Measurements from ENCODE around the gene SNRPE.

DNA sequence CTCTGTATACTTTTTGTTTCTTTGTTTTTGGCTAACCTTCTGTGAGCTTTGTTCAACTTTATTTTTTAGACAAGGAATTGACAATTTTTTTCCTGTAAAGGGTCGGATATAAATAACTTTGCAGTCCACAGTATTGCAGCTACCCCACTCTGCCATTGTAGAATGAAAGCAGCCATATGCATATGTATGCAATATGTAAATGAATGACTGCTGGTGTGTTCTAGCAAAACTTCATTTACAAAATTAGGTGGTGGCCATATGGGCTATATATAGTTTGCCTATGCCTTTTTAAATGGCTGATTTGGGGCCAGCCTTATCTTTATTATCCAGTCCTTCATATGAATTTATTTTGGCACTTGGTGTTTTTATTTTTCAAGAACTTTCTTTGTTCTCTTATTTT is 18.0 kb upstream of the SNRPE start:
- TF ChIP-seq CEBPB (IDR thresholded peaks at IDR 0.05; ENCODE audit: low read depth) (no peak), EZH2 (IDR thresholded peaks at IDR 0.05) (no peak), POLR2A (IDR thresholded peaks at IDR 0.05; ENCODE audit: borderline replicate concordance, extremely low read depth, insufficient read depth, insufficient read length) (no peak), SP1 (IDR thresholded peaks at IDR 0.05; ENCODE audit: low read depth) (no peak), ZFX (IDR thresholded peaks at IDR 0.05) (no peak), EGR1 (IDR thresholded peaks at IDR 0.05; ENCODE audit: low read depth) (no peak), EZH2phosphoT487 (IDR thresholded peaks at IDR 0.05; ENCODE audit: borderline replicate concordance) (no peak), YY1 (IDR thresholded peaks at IDR 0.05; ENCODE audit: extremely low read depth, insufficient replicate concordance, low read depth, low read length) (no peak), TCF7L2 (IDR thresholded peaks at IDR 0.05; ENCODE audit: borderline replicate concordance, extremely low read depth, insufficient read depth, insufficient read length) (no peak)
- TF ChIP-seq, protein P1, sequence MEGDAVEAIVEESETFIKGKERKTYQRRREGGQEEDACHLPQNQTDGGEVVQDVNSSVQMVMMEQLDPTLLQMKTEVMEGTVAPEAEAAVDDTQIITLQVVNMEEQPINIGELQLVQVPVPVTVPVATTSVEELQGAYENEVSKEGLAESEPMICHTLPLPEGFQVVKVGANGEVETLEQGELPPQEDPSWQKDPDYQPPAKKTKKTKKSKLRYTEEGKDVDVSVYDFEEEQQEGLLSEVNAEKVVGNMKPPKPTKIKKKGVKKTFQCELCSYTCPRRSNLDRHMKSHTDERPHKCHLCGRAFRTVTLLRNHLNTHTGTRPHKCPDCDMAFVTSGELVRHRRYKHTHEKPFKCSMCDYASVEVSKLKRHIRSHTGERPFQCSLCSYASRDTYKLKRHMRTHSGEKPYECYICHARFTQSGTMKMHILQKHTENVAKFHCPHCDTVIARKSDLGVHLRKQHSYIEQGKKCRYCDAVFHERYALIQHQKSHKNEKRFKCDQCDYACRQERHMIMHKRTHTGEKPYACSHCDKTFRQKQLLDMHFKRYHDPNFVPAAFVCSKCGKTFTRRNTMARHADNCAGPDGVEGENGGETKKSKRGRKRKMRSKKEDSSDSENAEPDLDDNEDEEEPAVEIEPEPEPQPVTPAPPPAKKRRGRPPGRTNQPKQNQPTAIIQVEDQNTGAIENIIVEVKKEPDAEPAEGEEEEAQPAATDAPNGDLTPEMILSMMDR (IDR thresholded peaks at IDR 0.05 in 2 of 3, conservative IDR thresholded peaks at IDR 0.05 in 1 of 3; ENCODE audit: borderline replicate concordance in 1 of 3, insufficient read depth in 1 of 3, low read depth in 2 of 3, low read length in 2 of 3): no peak
- TF ChIP-seq, protein P2, sequence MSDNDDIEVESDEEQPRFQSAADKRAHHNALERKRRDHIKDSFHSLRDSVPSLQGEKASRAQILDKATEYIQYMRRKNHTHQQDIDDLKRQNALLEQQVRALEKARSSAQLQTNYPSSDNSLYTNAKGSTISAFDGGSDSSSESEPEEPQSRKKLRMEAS (IDR thresholded peaks at IDR 0.05): no peak
- TF ChIP-seq, protein P3, sequence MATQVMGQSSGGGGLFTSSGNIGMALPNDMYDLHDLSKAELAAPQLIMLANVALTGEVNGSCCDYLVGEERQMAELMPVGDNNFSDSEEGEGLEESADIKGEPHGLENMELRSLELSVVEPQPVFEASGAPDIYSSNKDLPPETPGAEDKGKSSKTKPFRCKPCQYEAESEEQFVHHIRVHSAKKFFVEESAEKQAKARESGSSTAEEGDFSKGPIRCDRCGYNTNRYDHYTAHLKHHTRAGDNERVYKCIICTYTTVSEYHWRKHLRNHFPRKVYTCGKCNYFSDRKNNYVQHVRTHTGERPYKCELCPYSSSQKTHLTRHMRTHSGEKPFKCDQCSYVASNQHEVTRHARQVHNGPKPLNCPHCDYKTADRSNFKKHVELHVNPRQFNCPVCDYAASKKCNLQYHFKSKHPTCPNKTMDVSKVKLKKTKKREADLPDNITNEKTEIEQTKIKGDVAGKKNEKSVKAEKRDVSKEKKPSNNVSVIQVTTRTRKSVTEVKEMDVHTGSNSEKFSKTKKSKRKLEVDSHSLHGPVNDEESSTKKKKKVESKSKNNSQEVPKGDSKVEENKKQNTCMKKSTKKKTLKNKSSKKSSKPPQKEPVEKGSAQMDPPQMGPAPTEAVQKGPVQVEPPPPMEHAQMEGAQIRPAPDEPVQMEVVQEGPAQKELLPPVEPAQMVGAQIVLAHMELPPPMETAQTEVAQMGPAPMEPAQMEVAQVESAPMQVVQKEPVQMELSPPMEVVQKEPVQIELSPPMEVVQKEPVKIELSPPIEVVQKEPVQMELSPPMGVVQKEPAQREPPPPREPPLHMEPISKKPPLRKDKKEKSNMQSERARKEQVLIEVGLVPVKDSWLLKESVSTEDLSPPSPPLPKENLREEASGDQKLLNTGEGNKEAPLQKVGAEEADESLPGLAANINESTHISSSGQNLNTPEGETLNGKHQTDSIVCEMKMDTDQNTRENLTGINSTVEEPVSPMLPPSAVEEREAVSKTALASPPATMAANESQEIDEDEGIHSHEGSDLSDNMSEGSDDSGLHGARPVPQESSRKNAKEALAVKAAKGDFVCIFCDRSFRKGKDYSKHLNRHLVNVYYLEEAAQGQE (IDR thresholded peaks at IDR 0.05; ENCODE audit: low read depth): no peak
